Activated CD4-positive, alpha-beta T cell treated with anti-CD3 and anti-CD28 coated beads for 4 hours (primary cell): ENCODE data around the gene CCT8L2.
"Not testable (repeated sequence)": the region's sequence is repeated elsewhere in the genome, so short reads cannot be mapped to it uniquely, and the experiment has no call there.

ENCODE experiments used
- DNase-seq, 2 donors: peaks; one replicate each; pipeline ENCODE4 v3.0.0-alpha.2; 2020

CCT8L2 gene

GRCh38 chr22:16594026-16594425 lies 1.4 kb upstream of the CCT8L2 start:
- no peak for DNase-seq

GRCh38 chr22:16592231-16592630 lies 379 bp downstream of the CCT8L2 start:
- not testable (repeated sequence) for DNase-seq

- not testable (repeated sequence) for DNase-seq
These were observed 1.5 kb downstream of the CCT8L2 start for GRCh38 chr22:16591136-16591535.

- DNase-seq, result no peak
These were observed 5.6 kb downstream of the CCT8L2 start for GRCh38 chr22:16586991-16587390.

GRCh38 chr22:16586170-16586569 lies 6.4 kb downstream of the CCT8L2 start:
- DNase-seq, result no peak

GRCh38 chr22:16580872-16581271 lies 11.7 kb downstream of the CCT8L2 start:
- not testable (repeated sequence) for DNase-seq

- DNase-seq, result not testable (repeated sequence)
These were observed 23.3 kb downstream of the CCT8L2 start for GRCh38 chr22:16569240-16569834.

- DNase-seq, result no peak
These were observed 24.2 kb downstream of the CCT8L2 start for GRCh38 chr22:16568425-16568758.

GRCh38 chr22:16567617-16568424 lies 24.8 kb downstream of the CCT8L2 start:
- not testable (repeated sequence) for DNase-seq

GRCh38 chr22:16566421-16567151 lies 26.0 kb downstream of the CCT8L2 start:
- DNase-seq, result not testable (repeated sequence)

GRCh38 chr22:16565585-16566420 lies 26.8 kb downstream of the CCT8L2 start:
- DNase-seq, result not testable (repeated sequence)

GRCh38 chr22:16564837-16565584 lies 27.6 kb downstream of the CCT8L2 start:
- DNase-seq, result not testable (repeated sequence)

- no peak for DNase-seq
These were observed 28.8 kb downstream of the CCT8L2 start for GRCh38 chr22:16563555-16564520.

- no peak for DNase-seq
These were observed 29.7 kb downstream of the CCT8L2 start for GRCh38 chr22:16562711-16563554.

GRCh38 chr22:16561093-16561658 lies 31.4 kb downstream of the CCT8L2 start:
- DNase-seq, result not testable (repeated sequence)

- not testable (repeated sequence) for DNase-seq
These were observed 32.0 kb downstream of the CCT8L2 start for GRCh38 chr22:16560651-16561050.

- DNase-seq, result not testable (repeated sequence)
These were observed 32.6 kb downstream of the CCT8L2 start for GRCh38 chr22:16559996-16560395.

- DNase-seq, result no peak
These were observed 33.3 kb downstream of the CCT8L2 start for GRCh38 chr22:16559056-16559955.
